HG03469 (cell line): ENCODE measurements around the gene AKAP13.
A peak's percentile ranks its signal among the peaks of the same experiment; 100 is the strongest.
"Not testable (repeated sequence)": the region's sequence is repeated elsewhere in the genome, so short reads cannot be mapped to it uniquely, and the experiment has no call there.

Experiments
- ATAC-seq: cut with Tn5 transposase; IDR thresholded peaks from one replicate; pipeline ENCODE4 v1.9.1; 2021; ENCODE audit warnings: mild to moderate bottlenecking, moderate library complexity, moderate number of reproducible peaks; ENCODE audit not compliant: unreplicated experiment

AKAP13 gene

GRCh38 chr15:85562824-85563223 lies 182.4 kb downstream of the AKAP13 start:
- no peak for ATAC-seq

- ATAC-seq = no peak
Observed at GRCh38 chr15:85563328-85563727, 182.9 kb downstream of the AKAP13 start.

- ATAC-seq = no peak
Observed at GRCh38 chr15:85563731-85564130, 183.3 kb downstream of the AKAP13 start.

- ATAC-seq = no peak
Observed at GRCh38 chr15:85564686-85565085, 184.3 kb downstream of the AKAP13 start.

- no peak for ATAC-seq
Observed at GRCh38 chr15:85568261-85568808, 187.9 kb downstream of the AKAP13 start.

- ATAC-seq = no peak
Observed at GRCh38 chr15:85570336-85570735, 189.9 kb downstream of the AKAP13 start.

- no peak for ATAC-seq
Observed at GRCh38 chr15:85571780-85572179, 191.4 kb downstream of the AKAP13 start.

- ATAC-seq = no peak
Observed at GRCh38 chr15:85576392-85576791, 196.0 kb downstream of the AKAP13 start.

GRCh38 chr15:85578941-85579701 lies 198.7 kb downstream of the AKAP13 start:
- no peak for ATAC-seq

GRCh38 chr15:85579957-85580694 lies 199.7 kb downstream of the AKAP13 start:
- ATAC-seq = no peak

- no peak for ATAC-seq
Observed at GRCh38 chr15:85580879-85581278, 200.5 kb downstream of the AKAP13 start.

GRCh38 chr15:85581495-85581894 lies 201.1 kb downstream of the AKAP13 start:
- no peak for ATAC-seq

GRCh38 chr15:85582131-85583079 lies 202.0 kb downstream of the AKAP13 start:
- ATAC-seq = no peak

GRCh38 chr15:85583442-85583841 lies 203.0 kb downstream of the AKAP13 start:
- peak; percentile 3 for ATAC-seq

GRCh38 chr15:85583923-85584390 lies 203.6 kb downstream of the AKAP13 start:
- ATAC-seq = peak; percentile 31

GRCh38 chr15:85584872-85585271 lies 204.5 kb downstream of the AKAP13 start:
- no peak for ATAC-seq

GRCh38 chr15:85586196-85586595 lies 205.8 kb downstream of the AKAP13 start:
- ATAC-seq = not testable (repeated sequence)

- ATAC-seq = no peak
Observed at GRCh38 chr15:85587707-85588411, 207.5 kb downstream of the AKAP13 start.

- no peak for ATAC-seq
Observed at GRCh38 chr15:85588677-85589076, 208.3 kb downstream of the AKAP13 start.

- ATAC-seq = no peak
Observed at GRCh38 chr15:85589851-85590250, 209.4 kb downstream of the AKAP13 start.
